HG02642 (cell line): ENCODE data around the gene MT1H.
"Not testable (repeated sequence)": the region's sequence is repeated elsewhere in the genome, so short reads cannot be mapped to it uniquely, and the experiment has no call there.

ENCODE experiments used
- ATAC-seq: cut with Tn5 transposase; IDR thresholded peaks from one replicate; pipeline ENCODE4 v1.9.1; 2021; ENCODE audit warnings: mild to moderate bottlenecking; ENCODE audit not compliant: unreplicated experiment, poor library complexity

MT1H gene

GRCh38 chr16:56669005-56669839, at the start of gene MT1H:
MT1H (plus strand) TSS chr16:56669814; CDS start chr16:56669885, 71 bp downstream.
- ATAC-seq: no peak

GRCh38 chr16:56620339-56620897, 49.2 kb upstream of the MT1H start:
- ATAC-seq: no peak

- not testable (repeated sequence) for ATAC-seq
These were observed 47.8 kb upstream of the MT1H start for GRCh38 chr16:56621665-56622445.

DNA sequence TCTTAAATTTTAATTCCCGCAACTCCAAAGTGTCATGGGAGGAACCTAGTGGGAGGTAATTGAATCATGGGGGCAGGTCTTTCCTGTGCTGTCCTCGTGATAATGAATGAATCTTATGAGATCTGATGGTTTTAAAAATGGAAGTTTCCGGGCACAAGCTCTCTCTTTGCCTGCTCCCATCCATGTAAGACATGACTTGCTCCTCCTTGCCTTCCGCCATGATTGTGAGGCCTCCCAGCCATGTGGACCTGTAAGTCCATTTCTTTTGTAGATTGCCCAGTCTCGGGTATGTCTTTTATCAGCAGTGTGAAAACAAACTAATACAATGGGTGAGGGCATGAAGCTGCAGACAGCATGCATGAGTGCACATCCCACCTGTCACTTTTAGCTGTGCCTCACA, 46.4 kb upstream of the MT1H start:
- not testable (repeated sequence) for ATAC-seq

- ATAC-seq: no peak
These were observed 46.0 kb upstream of the MT1H start for GRCh38 chr16:56623637-56624036.

DNA sequence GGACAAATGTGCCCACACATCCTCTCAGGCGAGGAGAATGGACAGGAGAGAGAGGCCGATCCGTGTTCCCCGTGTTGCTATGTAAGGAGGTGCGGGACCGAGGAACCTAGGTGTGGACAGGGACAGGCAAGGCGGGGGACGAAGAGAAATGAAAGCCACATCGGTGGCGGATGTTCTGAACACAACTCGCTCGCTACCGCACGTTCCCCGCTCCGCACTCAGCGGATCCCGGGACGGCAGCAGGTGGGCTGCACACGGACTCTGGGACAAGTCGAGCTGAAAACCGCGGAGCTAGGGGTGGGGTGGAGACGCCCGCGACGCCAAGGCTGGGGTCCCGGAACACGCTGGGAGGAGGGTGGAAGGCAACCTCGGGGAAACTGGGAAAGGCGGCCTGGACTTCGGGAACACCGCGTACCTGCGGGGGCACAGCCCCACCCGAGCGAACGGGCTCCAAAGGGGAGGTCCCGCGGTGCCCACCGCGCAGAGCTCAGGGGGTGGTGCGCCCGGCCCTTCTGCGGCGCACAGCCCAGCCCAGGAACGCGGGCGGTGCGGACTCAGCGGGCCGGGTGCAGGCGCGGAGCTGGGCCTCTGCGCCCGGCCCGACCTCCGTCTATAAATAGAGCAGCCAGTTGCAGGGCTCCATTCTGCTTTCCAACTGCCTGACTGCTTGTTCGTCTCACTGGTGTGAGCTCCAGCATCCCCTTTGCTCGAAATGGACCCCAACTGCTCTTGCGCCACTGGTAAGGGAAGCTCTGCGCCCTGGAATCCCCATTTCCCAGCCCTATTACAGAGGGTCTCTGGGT, 44.3 kb upstream of the MT1H start, which contains the start of gene MT1E:
Gene MT1E, plus strand, starts transcription at position 642 of the 803 bp plus-strand sequence. Its CDS starts 71 bp downstream, at position 713.
- ATAC-seq: peak; percentile 63

DNA sequence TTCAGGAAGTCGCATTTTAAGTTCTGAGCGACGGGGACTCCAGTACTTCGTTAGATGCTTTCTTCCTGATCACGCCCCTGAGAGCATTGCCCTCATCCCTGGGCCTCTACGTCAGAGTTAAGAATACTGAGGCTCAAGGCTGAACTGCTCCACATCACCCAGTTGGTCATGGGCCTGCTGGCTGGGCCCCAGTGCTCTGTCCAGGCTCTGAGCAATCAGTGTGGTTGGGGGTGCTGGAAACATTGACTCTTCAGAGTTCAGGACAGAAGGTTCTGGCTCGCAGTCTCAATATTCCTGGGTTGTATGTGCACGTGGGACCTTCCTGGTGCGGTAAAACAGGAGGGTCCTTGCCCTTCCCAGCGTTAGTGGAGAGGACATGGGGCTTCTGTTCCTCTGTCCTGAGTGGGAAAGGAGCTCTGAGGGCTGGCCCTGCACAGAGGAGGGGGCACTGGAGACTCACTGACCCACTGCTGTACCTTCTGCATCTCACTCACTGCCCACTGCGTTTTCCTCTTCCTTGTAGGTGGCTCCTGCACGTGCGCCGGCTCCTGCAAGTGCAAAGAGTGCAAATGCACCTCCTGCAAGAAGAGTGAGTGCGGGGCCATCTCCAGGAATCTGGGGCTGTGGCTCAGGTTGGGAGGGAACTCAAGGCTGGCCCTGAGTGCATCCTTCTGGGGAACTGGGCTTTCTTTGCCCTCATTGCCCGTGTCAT, 43.5 kb upstream of the MT1H start:
- peak; percentile 5 for ATAC-seq

DNA sequence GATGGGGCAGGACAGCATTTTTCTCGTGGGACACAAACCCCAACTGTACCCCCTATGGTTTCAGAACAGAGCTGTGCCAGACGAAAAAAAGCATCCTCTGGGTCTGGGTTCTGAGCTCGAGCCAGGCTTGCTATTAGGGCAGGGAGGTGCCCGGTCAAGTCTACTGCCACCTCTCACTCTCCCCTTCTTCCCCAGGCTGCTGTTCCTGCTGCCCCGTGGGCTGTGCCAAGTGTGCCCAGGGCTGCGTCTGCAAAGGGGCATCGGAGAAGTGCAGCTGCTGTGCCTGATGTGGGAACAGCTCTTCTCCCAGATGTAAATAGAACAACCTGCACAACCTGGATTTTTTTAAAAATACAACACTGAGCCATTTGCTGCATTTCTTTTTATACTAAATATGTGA, 42.9 kb upstream of the MT1H start:
- ATAC-seq: no peak

GRCh38 chr16:56628486-56629350, 40.9 kb upstream of the MT1H start:
- ATAC-seq: no peak

GRCh38 chr16:56629531-56629930, 40.1 kb upstream of the MT1H start:
- ATAC-seq: no peak

DNA sequence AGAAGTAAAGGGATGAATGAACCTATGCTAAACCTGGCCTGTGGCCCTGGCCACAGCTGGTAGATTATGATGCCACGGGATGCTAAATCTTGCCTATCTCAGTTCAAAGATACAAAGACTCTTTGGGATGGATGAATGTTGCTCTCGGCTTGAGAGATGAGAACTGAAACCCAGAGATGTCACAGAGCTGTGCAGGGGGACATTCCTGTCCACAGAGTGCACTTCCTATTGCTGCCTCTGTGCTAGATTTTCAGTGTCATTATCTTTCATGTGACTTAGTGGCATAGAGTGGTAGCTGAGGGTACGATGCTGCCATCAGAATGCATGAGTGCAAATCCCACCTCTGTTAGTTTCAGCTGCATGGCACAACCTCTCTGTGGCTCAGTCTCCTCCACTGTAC, 39.5 kb upstream of the MT1H start:
- ATAC-seq: peak; percentile 80

DNA sequence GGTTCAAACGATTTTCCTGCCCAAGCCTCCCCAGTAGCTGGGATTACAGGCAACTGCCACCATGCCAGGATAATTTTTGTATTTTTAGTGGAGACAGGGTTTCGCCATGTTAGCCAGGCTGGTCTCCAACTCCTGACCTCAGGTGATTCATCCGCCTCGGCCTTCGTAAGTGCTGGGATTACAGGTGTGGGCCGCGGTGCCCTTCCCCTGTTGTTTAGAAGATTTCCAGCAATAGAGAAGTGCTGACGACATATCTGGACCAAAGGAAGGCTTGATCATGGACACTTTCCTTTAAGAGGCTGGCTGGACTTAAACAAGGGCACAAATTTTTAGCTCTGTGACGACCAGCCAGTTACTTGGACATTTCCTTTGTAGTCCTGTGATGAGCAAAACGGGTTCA, 38.4 kb upstream of the MT1H start:
- ATAC-seq: no peak

DNA sequence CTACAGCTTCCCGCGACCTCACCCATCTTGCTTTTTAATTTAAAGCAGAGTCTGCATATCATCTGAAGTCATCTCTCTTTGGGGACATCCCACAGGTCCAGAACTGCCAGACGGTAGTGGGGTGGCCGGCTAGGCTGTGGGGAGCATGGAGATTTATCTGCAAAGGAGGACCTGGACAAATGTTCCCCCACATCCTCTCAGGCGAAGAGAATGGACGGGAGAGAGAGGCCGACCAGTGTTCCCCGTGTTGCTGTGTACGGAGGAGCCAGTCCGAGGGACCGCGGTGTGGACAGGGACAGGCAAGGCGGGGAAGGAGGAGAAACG, 37.8 kb upstream of the MT1H start:
- ATAC-seq: no peak

DNA sequence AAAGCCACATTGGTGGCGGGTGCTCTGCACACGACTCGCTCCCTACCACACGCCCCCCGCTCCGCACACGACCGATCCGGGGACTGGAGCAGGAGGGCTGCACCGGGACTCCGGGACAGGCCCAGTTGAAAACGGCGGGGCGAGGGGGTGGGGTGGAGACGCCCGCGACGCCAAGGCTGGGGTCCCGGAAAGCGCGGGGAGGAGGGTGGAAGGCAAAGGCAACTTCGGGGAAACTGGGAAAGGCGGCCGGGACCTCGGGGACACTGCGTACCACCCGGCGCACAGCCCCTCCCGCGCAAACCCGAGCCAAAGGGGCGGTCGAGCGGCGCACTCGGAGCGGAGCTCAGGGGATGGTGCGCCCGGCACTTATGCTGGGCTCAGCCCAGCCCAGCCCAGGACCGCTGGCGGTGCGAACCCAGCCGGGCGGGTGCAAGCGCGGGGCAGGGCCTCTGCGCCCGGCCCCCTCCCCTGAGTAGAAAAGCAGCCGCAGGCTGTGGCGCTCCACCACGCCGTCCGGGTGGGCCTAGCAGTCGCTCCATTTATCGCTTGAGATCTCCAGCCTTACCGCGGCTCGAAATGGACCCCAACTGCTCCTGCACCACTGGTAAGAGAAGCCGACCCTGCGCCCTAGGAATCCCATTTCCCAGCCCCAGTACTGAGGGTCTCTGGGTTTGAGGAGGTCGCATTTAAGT, 37.3 kb upstream of the MT1H start, which contains the start of gene MT1M:
Gene MT1M, plus strand, starts transcription at position 504 of the 692 bp plus-strand sequence. Its CDS starts 73 bp downstream, at position 577.
- ATAC-seq: no peak

GRCh38 chr16:56632848-56633365, 36.7 kb upstream of the MT1H start:
- ATAC-seq: no peak

DNA sequence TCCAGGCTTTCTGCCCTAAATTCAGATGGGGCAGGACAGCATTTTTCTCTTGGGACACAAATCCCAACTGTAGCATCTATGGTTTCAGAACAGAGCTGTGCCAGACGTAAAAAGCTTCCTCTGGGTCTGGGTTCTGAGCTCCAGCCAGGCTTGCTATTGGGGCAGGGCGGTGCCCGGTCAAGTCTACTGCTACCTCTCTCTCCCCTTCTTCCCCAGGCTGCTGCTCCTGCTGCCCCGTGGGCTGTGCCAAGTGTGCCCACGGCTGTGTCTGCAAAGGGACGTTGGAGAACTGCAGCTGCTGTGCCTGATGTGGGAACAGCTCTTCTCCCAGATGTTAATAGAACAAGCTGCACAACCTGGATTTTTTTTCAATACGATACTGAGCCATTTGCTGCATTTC, 36.1 kb upstream of the MT1H start:
- ATAC-seq: no peak

GRCh38 chr16:56634715-56635440, 34.7 kb upstream of the MT1H start:
- ATAC-seq: no peak
